ENCODE results near the gene TUBA4B. TPM values are rescaled to one million over a fixed set of nuclear protein-coding genes. Genes with fewer than 3 reads are reported as not detected.

TUBA4B gene
- total RNA-seq, 1 donor from 2014 or later: not detected

DNA sequence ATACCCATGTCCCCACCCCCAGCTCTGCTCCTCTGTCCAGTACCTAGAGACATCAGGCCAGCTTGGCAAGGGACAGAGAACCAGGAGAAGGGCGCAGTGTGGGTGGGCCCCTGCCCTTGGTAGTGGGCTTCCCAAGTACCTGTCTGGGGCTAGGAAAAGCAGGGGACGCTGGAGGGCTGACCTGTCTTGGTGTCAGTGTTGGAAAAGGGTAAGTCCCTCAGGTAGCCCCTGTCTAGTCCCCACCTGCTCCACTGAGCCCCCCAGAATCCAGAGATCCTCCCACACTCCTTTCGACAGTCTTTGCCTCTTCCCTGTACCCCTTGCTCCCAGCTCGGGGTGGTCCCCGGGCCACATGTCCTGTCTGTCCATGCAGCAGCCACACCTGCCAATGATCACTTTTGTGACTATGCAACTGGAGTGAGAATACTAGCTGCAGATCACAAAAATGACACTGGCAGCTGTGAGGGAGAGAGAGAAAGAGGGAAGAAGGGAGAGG is 40.7 kb downstream of the TUBA4B start:
- Mint-ChIP-seq H3K4me3 (peak overlapping the region; percentile 83), H3K27me3 (peaks cover 39% of the 10 kb centered on the region), H3K27ac (peak overlapping the region; percentile 16), H3K4me1 (ENCODE audit: unreplicated experiment) (no peaks in the 10 kb centered on the region), H3K36me3 (no peaks in the 10 kb centered on the region), H3K9me3 (no peaks in the 10 kb centered on the region)
- TF ChIP-seq, protein P1, sequence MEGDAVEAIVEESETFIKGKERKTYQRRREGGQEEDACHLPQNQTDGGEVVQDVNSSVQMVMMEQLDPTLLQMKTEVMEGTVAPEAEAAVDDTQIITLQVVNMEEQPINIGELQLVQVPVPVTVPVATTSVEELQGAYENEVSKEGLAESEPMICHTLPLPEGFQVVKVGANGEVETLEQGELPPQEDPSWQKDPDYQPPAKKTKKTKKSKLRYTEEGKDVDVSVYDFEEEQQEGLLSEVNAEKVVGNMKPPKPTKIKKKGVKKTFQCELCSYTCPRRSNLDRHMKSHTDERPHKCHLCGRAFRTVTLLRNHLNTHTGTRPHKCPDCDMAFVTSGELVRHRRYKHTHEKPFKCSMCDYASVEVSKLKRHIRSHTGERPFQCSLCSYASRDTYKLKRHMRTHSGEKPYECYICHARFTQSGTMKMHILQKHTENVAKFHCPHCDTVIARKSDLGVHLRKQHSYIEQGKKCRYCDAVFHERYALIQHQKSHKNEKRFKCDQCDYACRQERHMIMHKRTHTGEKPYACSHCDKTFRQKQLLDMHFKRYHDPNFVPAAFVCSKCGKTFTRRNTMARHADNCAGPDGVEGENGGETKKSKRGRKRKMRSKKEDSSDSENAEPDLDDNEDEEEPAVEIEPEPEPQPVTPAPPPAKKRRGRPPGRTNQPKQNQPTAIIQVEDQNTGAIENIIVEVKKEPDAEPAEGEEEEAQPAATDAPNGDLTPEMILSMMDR (conservative IDR thresholded peaks at IDR 0.05): no peak
- DNase-seq (ENCODE audit: extremely low spot score, unreplicated experiment): no peak

DNA sequence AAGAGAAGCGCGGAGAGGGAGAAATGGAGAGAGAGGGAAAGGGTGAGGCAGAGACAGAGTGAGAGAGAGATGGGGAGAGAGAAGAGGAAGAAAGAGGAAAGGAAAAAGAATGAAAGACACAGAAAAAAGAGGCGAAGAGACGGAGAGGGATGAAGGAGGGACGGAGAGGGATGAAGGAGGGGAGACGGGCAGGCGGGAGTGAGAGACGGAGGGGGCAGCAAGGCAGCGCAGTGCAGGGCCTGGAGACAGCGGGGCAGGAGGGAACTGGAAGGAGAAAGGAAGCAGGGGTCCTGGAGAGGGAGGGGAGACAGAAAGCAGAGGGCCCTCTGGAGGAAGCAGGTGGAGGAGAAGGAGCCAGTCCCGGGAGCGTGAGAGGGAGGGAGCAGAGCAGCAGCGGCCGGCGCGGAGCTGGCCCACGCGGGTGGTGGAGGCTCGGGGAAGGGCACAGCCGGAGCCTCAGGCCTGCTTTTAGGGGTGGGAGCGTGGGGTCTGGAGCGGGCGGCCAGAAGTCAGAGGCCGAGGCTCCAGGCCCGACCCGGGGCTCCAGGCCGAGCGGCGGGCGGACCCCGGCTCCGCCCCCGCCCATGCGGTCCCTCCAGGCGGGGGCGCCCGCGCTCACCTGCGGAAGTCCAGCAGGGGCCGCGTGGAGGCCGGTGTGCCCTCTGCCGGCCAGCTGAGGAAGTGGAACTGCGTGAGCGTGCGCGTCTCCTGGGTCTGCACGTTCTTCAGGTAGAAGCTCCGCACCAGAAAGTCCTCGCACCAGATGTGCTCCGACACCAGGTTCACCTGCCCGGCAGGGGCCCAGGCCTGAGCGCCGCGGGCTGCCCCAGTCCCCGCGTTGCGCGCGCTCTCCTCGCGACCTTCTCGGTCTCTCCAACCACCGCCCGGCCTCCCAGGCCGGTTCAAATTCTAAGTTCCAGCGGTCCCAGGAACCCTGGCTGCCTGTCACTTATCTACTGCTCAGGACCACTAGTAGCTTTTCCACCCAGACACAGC is 41.6 kb downstream of the TUBA4B start:
- Mint-ChIP-seq H3K27ac (peak overlapping the region; percentile 55), H3K4me1 (ENCODE audit: unreplicated experiment) (no peaks in the 10 kb centered on the region), H3K9me3 (no peaks in the 10 kb centered on the region), H3K4me3 (peak overlapping the region; percentile 83), H3K36me3 (no peaks in the 10 kb centered on the region), H3K27me3 (peaks cover 48% of the 10 kb centered on the region)
- TF ChIP-seq, protein P1 (conservative IDR thresholded peaks at IDR 0.05): peak; percentile 99
- peak; percentile 90 for DNase-seq (ENCODE audit: extremely low spot score, unreplicated experiment)

DNA sequence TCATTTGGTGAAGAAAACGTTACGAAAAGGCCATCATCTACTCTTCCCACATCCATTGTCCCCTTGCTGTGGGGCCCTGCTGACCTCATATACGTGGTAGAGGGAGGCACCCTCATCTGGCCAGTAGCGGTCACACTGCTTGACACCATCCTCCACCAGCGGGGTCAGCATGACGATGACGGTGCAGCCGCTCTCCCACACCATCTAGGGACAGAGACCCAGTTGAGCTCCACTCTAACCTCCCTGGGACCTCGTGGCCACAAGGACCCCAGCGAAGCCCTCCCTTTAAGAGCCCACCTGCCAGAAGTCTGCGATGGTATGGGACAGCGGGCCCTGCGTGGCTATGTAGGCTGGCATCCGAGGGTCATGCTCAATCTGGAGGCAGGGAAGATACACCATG is 43.1 kb downstream of the TUBA4B start:
- no peak overlapping the region for H3K4me3 Mint-ChIP-seq
- H3K27me3 Mint-ChIP-seq: peaks cover 60% of the 10 kb centered on the region
- H3K4me1 Mint-ChIP-seq (ENCODE audit: unreplicated experiment): no peaks in the 10 kb centered on the region
- DNase-seq (ENCODE audit: extremely low spot score, unreplicated experiment): no peak
- no peak overlapping the region for H3K27ac Mint-ChIP-seq
- TF ChIP-seq, protein P1 (conservative IDR thresholded peaks at IDR 0.05): no peak
- no peaks in the 10 kb centered on the region for H3K9me3 Mint-ChIP-seq
- no peaks in the 10 kb centered on the region for H3K36me3 Mint-ChIP-seq

DNA sequence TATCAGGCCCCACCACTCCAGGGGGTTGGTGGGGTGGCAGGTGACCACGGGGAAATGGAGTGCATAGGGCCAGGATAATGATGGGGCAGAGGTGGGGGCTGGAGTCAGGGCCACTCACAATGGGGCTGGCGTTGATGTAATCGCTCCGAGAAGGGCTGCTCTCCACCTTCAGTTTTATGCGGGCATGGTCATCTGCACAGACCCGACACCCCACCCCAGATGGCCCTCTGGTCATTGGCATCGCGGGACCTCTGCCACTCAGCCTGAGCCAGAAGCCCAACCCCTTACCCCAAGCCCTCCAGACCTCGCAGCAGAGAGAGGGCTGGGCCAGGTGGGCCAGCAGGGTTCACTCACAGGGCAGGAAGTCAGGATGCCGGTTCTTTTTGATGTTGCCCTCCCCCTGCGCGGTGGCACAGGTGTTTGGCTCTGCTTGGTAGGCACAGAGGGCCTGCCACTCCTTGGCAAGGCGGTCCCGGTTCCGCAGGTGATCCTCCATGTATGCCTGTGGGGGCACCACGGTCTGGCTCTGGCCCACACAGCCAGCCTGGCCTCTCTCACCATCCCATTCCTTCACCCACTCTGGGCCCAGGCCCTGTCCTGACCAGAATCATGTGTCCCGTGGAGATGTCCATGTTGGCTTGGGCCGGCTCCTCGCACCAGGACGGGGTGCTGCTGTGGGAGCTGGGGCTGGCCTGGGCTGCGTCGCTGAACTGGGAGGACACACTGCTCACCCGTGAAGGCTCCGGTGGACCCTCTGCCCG is 43.8 kb downstream of the TUBA4B start:
- H3K27me3 Mint-ChIP-seq: peaks cover 64% of the 10 kb centered on the region
- no peak overlapping the region for H3K27ac Mint-ChIP-seq
- no peak for DNase-seq (ENCODE audit: extremely low spot score, unreplicated experiment)
- H3K4me3 Mint-ChIP-seq: no peak overlapping the region
- TF ChIP-seq, protein P1 (conservative IDR thresholded peaks at IDR 0.05): no peak
- no peaks in the 10 kb centered on the region for H3K36me3 Mint-ChIP-seq
- H3K4me1 Mint-ChIP-seq (ENCODE audit: unreplicated experiment): no peaks in the 10 kb centered on the region
- H3K9me3 Mint-ChIP-seq: no peaks in the 10 kb centered on the region

DNA sequence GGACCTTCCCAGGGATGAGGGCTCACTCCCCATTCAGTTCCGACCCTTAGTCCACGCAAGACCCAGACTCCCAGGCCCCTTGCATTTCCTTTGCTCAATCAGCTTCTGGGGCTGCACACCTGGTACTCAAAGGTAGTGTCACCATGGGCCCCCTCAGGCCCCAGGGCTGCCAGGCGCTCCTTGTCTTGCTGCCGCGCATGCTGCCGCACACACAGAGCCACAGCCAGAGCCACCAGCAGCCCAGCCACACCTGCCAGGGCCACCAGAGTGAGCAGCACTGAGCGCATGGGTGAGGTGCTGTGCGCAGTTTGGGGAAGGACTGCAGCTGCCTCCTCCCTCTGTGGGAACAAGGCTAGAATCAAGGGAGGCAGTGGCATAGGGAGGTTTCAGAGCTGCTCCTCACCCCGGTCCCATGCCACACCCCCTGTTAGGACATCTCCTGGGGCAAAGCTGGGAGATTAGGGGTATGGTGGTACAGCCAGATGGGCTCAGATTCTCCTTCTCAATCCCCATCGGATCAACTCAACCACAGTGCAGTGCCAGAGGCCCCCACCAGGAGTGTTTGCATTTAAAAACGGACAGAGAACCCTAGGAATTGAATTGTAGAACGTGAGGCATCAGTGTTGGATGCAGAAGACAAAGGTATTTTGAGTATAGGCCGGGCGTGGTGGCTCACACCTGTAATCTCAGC is 44.9 kb downstream of the TUBA4B start:
- Mint-ChIP-seq H3K4me1 (ENCODE audit: unreplicated experiment) (no peaks in the 10 kb centered on the region), H3K27ac (no peak overlapping the region), H3K36me3 (no peaks in the 10 kb centered on the region), H3K4me3 (no peak overlapping the region), H3K27me3 (peaks cover 70% of the 10 kb centered on the region), H3K9me3 (no peaks in the 10 kb centered on the region)
- DNase-seq (ENCODE audit: extremely low spot score, unreplicated experiment): peak; percentile 53
- TF ChIP-seq, protein P1 (conservative IDR thresholded peaks at IDR 0.05): no peak

All from type B pancreatic cell (in vitro differentiated cells).